ENCODE measurements around the gene RRAS.

GRCh38 chr19:49665351-49666119, 25.6 kb upstream of the RRAS start, which contains the start of the genes BCL2L12 and IRF3:
- no peak for TF ChIP-seq CREB1 (IDR thresholded peaks at IDR 0.05; ENCODE audit: low read depth)
- no peak for TF ChIP-seq FOXM1 (IDR thresholded peaks at IDR 0.05; ENCODE audit: borderline replicate concordance, low read depth)
- no peak for TF ChIP-seq EGR1 (IDR thresholded peaks at IDR 0.05)
- TF ChIP-seq NFIC (IDR thresholded peaks at IDR 0.05), result 0 out of 2 replicates have a peak, but pooled peaks have one; percentile 9
- peak; percentile 26; the same call in 1 of the 2 replicates for TF ChIP-seq YY1 (IDR thresholded peaks at IDR 0.05; ENCODE audit: low read depth)
- TF ChIP-seq MAX (IDR thresholded peaks at IDR 0.05), result peak; percentile 68
- no peak; the same call in 1 of the 2 replicates for TF ChIP-seq TEAD4 (IDR thresholded peaks at IDR 0.05)

Measured in Ishikawa (cell line).